Central memory CD8-positive, alpha-beta T cell (primary cell): ENCODE data around the gene SPANXN2.

Source experiments
- ATAC-seq: fragments of 150-1000 bp; cut with Tn5 transposase; replicated peaks from 2 replicates; pipeline ENCODE4 v1.10.0; 2022; ENCODE audit warnings: mild to moderate bottlenecking, moderate FRiP score, moderate number of reproducible peaks; ENCODE audit not compliant: poor library complexity, severe bottlenecking; ENCODE audit errors: extremely low read depth
- DNase-seq, 2 donors: peaks; one replicate each; pipeline ENCODE4 v3.0.0; 2021; ENCODE audit warnings: low spot score in 2 of 2
- H3K27ac Mint-ChIP-seq: one replicate; pipeline ENCODE4 v1.8.0; 2022; ENCODE audit warnings: low read depth, mild to moderate bottlenecking, moderate library complexity, mixed read lengths
- H3K27me3 Mint-ChIP-seq: one replicate; pipeline ENCODE4 v1.8.0; 2022; ENCODE audit warnings: mixed read lengths
- H3K36me3 Mint-ChIP-seq: one replicate; pipeline ENCODE4 v1.8.0; 2022; ENCODE audit warnings: mild to moderate bottlenecking, moderate library complexity, mixed read lengths; ENCODE audit not compliant: insufficient read depth
- H3K4me1 Mint-ChIP-seq: one replicate; pipeline ENCODE4 v1.8.0; 2022; ENCODE audit warnings: mixed read lengths
- H3K4me3 Mint-ChIP-seq: one replicate; pipeline ENCODE4 v1.8.0; 2022; ENCODE audit warnings: mild to moderate bottlenecking, moderate library complexity, mixed read lengths
- H3K9me3 Mint-ChIP-seq: one replicate; pipeline ENCODE4 v1.8.0; 2022; ENCODE audit warnings: mixed read lengths

SPANXN2 gene

DNA sequence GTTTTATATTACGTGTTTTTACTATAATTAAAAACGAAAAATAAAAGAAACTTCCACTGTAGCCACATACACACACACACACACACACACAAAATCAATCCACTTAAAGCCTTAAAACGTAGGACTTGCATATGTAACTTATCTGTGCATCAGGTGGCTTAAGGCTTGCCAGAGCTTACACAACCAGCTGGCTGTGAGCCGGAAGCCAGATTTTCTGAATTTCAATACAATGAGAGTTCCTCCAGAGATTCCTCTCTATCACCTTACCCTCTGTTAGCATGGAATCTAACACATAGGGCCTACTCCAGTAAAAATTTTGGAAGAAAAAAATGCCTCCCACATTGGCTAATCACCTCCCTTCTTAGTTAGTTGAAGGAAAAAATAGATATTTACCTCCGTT is 56.8 kb downstream of the SPANXN2 start:
- Mint-ChIP-seq H3K9me3 (no peaks in the 10 kb centered on the region), H3K4me1 (no peaks in the 10 kb centered on the region), H3K36me3 (no peaks in the 10 kb centered on the region)

More for the DNA sequence above, 56.8 kb downstream of the SPANXN2 start:
- Mint-ChIP-seq H3K27ac (no peak overlapping the region), H3K27me3 (no peaks in the 10 kb centered on the region), H3K4me3 (no peak overlapping the region)
- ATAC-seq (no peak), DNase-seq (no peak)
